Cardiac fibroblast (primary cell): ENCODE data around the gene S100G.

ENCODE experiments used
- DNase-seq, 2 donors: peaks; one replicate each; pipeline versions ENCODE4 v3.0.0 to v3.0.0-alpha.2; 2010; ENCODE audit warnings: low read depth in 2 of 2
- H3K4me3 ChIP-seq, 2 donors: replicated peaks in 1 of 2; 1 replicate in 1 of 2; 2 replicates in 1 of 2; pipeline ENCODE4 v1.5.1; 2011; ENCODE audit warnings: low read depth in 2 of 2, low read length in 2 of 2, mild to moderate bottlenecking in 2 of 2, moderate library complexity in 1 of 2
- CTCF ChIP-seq: IDR thresholded peaks from one replicate; pipeline ENCODE4 v1.5.1; 2011; ENCODE audit warnings: low read depth, mild to moderate bottlenecking, low read length, inconsistent platforms

S100G gene

GRCh38 chrX:16661495-16661894 is 11.5 kb downstream of the S100G start:
- no peak overlapping the region for H3K4me3 ChIP-seq
- no peak for DNase-seq
- TF ChIP-seq CTCF: no peak

- no peak for DNase-seq
- TF ChIP-seq CTCF: no peak
- H3K4me3 ChIP-seq: no peak overlapping the region
Observed at GRCh38 chrX:16662402-16662801, 12.4 kb downstream of the S100G start.

- peak; percentile 20 to 48 for DNase-seq
- TF ChIP-seq CTCF: peak; percentile 14
- no peak overlapping the region for H3K4me3 ChIP-seq
Observed at GRCh38 chrX:16664074-16664473, 14.1 kb downstream of the S100G start.

GRCh38 chrX:16664626-16665025 is 14.7 kb downstream of the S100G start:
- DNase-seq: peak in 1 of 2 donors; percentile 25
- H3K4me3 ChIP-seq: no peak overlapping the region
- TF ChIP-seq CTCF: no peak

GRCh38 chrX:16665089-16665488 is 15.1 kb downstream of the S100G start:
- no peak overlapping the region for H3K4me3 ChIP-seq
- TF ChIP-seq CTCF: no peak
- peak; percentile 48 to 81 for DNase-seq

GRCh38 chrX:16666541-16666940 is 16.6 kb downstream of the S100G start:
- TF ChIP-seq CTCF: no peak
- no peak overlapping the region for H3K4me3 ChIP-seq
- peak in 1 of 2 donors; percentile 58 for DNase-seq

GRCh38 chrX:16671005-16671404 is 21.0 kb downstream of the S100G start:
- peak; percentile 10 for TF ChIP-seq CTCF
- peak; percentile 72 to 75 for DNase-seq
- H3K4me3 ChIP-seq: no peak overlapping the region
